HG03558 (cell line): ENCODE results near the gene ITM2C.

Experiments used
- ATAC-seq: cut with Tn5 transposase; IDR thresholded peaks from one replicate; pipeline ENCODE4 v1.9.1; 2021; ENCODE audit warnings: moderate number of reproducible peaks; ENCODE audit not compliant: unreplicated experiment; ENCODE audit errors: extremely low read depth

The ITM2C gene

DNA sequence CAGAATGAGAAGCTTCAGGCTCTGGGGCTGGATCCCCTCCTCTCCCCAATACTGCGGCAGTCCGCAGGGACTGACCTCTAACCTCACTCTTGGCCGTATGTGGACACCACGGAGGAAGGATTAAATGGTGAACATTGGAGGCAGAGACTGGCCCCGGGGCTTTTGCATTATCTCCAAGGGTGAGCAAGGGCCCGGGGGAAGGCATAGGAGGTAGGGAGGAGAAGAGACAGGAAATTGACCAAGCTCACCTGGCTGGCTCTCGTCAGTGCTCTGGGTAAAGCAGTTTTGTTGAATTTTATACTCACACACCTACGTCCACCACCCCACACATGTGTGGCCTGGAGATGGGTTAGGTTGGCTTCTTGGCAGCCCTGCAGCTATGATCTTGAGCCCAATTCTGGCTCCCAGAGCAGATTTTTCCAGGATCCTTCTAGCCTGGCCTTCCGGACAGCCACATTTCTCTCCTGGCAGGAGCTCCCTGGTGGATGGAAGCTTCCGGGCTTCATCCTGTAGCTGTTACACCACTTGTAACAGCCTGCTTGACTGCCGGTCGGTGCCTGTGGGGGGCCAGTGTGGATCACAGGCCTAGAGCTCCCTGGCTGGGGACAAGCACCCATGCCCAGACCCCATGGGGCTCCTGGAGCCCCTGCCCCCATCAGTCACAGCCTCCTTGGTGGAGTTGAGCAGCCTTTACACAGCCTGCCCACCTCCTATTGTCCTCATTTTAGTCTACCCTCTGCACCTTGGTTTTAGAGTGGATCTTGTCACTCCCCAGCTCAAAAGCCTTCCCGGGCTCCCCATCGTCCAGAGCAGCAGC is 7.6 kb downstream of the ITM2C start:
- no peak for ATAC-seq

- ATAC-seq = peak; percentile 45
These were observed 8.4 kb downstream of the ITM2C start for GRCh38 chr2:230872968-230873660.

- ATAC-seq = peak; percentile 45
These were observed 9.1 kb downstream of the ITM2C start for GRCh38 chr2:230873661-230874401.

GRCh38 chr2:230874456-230874855 is 9.7 kb downstream of the ITM2C start:
- ATAC-seq = no peak

GRCh38 chr2:230874876-230875275 is 10.1 kb downstream of the ITM2C start:
- ATAC-seq = no peak

DNA sequence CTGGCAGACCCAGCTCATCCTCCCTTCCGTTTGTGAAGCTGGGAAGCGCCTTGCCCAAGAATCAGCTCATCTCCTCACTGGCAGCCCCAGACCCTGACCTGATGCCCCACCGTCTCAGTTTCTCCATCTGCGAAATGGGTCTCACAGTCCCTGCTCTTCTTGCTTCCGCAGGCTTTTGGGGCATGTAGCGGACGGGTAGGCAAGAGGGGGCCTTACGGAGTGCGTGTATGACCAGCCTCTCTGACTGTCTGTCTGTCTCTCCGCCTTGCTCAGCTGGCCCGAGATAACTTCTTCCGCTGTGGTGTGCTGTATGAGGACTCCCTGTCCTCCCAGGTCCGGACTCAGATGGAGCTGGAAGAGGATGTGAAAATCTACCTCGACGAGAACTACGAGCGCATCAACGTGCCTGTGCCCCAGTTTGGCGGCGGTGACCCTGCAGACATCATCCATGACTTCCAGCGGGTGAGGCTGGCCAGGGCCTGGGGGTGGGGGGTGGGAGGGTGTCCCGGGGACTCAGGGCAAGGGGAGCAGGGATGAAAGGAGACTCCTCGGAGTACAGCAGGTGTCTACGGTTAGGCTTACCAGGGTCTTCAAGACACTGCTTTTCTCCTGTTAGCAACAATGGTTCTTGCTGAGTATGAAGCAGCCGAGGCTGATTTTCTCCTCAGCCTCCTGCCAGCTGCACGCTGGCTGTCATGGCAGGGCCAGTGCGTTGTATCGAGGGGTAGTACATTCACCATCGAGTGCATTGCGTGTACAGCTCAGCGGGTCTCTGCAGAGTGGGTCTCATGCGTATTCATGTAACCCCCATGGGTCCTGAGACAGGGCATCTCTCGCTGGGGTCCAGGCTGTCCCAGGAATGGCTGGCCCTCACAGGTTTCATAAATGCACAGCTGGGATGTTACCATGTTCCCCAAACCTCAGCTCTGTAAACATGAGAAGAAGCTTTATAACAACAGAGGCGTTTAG is 10.9 kb downstream of the ITM2C start:
- ATAC-seq = no peak

DNA sequence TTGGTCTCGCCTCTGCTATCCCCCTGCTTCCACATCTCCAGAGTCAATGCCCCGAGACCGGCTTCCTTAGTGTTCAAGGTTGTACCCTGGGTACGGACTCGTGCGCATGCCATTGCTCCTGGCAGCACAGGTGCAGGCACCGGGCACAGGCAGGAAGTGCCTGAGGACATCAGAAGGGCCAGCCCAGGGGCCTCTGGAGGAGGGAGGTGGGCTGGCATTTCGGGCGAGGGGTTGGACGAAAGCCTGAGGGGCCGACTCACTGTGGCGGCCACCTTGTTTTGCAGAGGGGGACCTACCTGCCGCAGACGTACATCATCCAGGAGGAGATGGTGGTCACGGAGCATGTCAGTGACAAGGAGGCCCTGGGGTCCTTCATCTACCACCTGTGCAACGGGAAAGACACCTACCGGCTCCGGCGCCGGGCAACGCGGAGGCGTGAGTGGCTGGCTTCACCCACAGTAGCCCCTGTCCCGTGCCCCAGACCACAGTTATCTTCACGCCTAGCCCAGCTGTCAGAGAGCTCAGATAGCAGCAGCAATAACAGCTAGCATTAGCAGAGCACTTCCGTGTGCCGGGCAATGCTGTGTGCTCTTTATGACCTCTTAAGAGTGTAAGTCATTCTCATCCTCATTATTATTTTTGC is 12.5 kb downstream of the ITM2C start:
- no peak for ATAC-seq

DNA sequence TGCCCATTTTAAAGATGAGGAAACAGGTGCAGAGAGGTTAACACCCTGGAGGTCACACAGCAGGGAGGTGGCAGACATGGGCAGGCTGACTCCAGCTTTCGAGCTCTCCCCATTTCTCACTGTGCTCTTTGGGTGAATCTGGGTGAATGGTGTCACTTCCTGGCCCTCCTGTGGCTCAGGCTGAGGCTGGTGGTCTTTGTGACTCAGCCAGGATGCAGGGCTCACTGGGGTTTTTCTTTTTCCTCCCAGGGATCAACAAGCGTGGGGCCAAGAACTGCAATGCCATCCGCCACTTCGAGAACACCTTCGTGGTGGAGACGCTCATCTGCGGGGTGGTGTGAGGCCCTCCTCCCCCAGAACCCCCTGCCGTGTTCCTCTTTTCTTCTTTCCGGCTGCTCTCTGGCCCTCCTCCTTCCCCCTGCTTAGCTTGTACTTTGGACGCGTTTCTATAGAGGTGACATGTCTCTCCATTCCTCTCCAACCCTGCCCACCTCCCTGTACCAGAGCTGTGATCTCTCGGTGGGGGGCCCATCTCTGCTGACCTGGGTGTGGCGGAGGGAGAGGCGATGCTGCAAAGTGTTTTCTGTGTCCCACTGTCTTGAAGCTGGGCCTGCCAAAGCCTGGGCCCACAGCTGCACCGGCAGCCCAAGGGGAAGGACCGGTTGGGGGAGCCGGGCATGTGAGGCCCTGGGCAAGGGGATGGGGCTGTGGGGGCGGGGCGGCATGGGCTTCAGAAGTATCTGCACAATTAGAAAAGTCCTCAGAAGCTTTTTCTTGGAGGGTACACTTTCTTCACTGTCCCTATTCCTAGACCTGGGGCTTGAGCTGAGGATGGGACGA is 13.2 kb downstream of the ITM2C start:
- ATAC-seq = no peak

DNA sequence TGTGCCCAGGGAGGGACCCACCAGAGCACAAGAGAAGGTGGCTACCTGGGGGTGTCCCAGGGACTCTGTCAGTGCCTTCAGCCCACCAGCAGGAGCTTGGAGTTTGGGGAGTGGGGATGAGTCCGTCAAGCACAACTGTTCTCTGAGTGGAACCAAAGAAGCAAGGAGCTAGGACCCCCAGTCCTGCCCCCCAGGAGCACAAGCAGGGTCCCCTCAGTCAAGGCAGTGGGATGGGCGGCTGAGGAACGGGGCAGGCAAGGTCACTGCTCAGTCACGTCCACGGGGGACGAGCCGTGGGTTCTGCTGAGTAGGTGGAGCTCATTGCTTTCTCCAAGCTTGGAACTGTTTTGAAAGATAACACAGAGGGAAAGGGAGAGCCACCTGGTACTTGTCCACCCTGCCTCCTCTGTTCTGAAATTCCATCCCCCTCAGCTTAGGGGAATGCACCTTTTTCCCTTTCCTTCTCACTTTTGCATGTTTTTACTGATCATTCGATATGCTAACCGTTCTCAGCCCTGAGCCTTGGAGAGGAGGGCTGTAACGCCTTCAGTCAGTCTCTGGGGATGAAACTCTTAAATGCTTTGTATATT is 14.0 kb downstream of the ITM2C start:
- no peak for ATAC-seq

GRCh38 chr2:230879271-230879882 is 14.6 kb downstream of the ITM2C start:
- ATAC-seq = no peak

- no peak for ATAC-seq
These were observed 15.1 kb downstream of the ITM2C start for GRCh38 chr2:230879891-230880290.

DNA sequence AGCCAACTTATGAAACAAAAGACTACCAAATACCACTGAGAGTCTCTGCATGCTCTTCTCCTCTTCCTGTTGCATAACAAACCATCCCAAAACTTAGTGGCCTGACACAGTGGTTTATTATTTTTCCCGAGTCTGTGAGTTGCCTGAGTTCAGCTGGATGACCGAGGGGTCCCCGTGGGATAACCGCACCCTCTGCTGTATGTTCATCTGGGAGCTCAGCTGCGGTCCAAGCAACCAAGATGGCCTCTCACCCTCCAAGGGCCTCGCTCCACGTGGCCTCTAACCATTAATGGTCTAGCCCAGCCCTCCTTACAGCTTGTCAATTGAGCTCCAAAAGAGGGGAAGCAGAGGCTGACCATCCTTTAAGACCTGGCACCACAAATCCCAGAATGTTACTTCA is 17.1 kb downstream of the ITM2C start:
- no peak for ATAC-seq

GRCh38 chr2:230885463-230886130 is 20.9 kb downstream of the ITM2C start:
- no peak for ATAC-seq

DNA sequence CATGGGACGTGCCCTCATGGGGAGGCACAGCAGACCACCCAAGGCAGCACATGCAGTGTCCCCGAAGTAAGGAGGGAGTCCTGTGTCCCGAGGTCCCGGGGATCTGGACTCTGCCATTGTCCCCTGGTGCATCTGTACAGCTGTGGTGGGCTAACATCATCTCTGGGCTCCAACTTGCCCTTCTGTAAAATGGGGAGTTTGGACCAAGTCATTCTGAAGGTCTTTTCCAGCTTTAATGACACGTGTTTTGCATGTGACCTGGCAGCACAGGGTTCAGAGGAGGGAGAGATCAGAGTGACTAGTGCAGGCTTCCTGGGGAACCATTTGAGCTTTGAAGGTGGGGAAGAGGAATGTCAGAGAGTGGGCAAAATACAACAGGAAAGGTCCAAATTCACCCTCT is 21.5 kb downstream of the ITM2C start:
- ATAC-seq = no peak

DNA sequence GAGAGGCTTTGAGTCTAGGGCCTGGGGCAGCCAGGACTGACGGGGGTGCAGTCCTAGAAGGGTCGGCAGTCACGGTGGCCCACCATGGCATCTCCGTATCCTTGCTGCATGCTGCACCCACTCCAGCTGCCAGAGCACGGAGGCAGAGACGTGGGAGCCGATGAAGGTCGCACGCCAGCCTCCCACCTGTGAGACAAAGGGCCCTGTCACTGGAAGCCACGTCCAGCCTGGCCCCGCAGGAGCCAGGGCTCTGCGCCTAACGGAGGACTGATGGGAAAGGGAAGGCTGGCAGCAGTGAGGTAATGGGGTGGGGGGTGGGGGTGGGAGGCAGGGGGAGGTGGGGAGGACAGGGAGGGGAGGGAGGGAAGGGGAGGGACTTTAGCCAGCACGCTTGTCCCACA is 21.9 kb downstream of the ITM2C start:
- no peak for ATAC-seq

- no peak for ATAC-seq
These were observed 22.6 kb downstream of the ITM2C start for GRCh38 chr2:230887342-230887741.

DNA sequence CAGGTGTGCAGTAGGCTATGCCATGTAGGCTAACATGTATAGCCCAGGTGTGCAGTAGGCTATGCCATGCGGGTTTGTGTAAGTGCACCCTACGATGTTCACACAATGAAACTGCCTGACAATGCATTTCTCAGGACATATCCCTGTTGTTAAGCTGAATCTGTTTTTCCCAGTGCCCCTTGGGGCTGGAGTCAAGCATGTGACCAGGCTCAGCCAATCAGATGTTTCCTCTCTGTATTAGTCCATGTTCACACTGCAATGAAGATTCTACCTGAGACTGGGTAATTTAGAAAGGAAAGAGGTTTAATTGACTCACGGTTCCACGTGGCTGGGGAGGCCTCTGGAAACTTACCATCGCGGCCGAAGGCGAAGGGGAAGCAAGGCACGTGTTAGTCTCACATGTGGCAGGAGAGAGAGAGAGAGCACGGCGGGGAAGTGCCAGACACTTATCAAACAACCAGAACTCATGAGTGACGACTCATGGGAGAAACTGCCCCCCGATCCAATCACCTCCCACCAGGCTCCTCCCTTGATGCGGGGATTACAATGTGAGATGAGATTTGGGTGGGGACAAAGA is 24.2 kb downstream of the ITM2C start:
- ATAC-seq = no peak
